IPS-18a (cell line): ENCODE measurements around the gene BUD13.

Experiments
- H3K27ac ChIP-seq: one replicate; pipeline ENCODE4 v1.5.1; 2013; ENCODE audit warnings: low read length
- H3K27me3 ChIP-seq: one replicate; pipeline ENCODE4 v1.6.1; 2013; ENCODE audit warnings: mild to moderate bottlenecking, low read length; ENCODE audit not compliant: control insufficient read depth, insufficient read depth
- H3K36me3 ChIP-seq: one replicate; pipeline ENCODE4 v1.6.1; 2013; ENCODE audit warnings: low read depth, low read length; ENCODE audit not compliant: control insufficient read depth
- H3K4me1 ChIP-seq: one replicate; pipeline ENCODE4 v1.6.1; 2013; ENCODE audit warnings: low read depth, low read length; ENCODE audit not compliant: control insufficient read depth
- H3K4me3 ChIP-seq: one replicate; pipeline ENCODE4 v1.5.1; 2013; ENCODE audit warnings: low read length
- H3K9ac ChIP-seq: one replicate; pipeline ENCODE4 v1.6.1; 2013; ENCODE audit warnings: mild to moderate bottlenecking, low read length, moderate library complexity
- H3K9me3 ChIP-seq: one replicate; pipeline ENCODE4 v1.6.1; 2013; ENCODE audit warnings: low read depth, low read length; ENCODE audit not compliant: control insufficient read depth

BUD13 gene

DNA sequence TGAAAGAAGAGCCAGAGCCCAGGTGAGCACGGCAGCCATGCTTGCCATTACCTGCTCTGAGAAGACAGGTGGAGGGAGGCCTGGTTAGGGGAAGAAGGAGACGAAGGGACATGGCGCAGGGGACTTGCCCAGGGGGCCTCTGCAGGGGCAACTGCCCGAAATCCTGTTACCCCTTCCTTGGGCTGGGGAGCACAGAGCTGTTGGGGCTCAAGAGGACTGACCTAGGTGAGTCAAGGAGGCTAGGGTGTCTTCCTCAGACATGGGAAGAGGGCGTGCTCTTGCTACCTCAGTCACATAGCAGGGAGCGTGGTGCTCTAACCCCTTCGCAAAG lies 19.0 kb upstream of the BUD13 start, which contains the start of gene APOA5:
APOA5 (minus strand) TSS at position 67 of the 331 bp plus-strand sequence; CDS start at position 48, 19 bp downstream.
- no peaks in the 10 kb centered on the region for H3K9me3 ChIP-seq
- peaks cover 6% of the 10 kb centered on the region for H3K27me3 ChIP-seq
- peaks cover under 1% of the 10 kb centered on the region for H3K36me3 ChIP-seq
- H3K9ac ChIP-seq, result no peak within 1 kb of the TSS
- H3K4me1 ChIP-seq, result no peaks in the 10 kb centered on the region
- no peak within 1 kb of the TSS for H3K27ac ChIP-seq
- no peak within 1 kb of the TSS for H3K4me3 ChIP-seq

DNA sequence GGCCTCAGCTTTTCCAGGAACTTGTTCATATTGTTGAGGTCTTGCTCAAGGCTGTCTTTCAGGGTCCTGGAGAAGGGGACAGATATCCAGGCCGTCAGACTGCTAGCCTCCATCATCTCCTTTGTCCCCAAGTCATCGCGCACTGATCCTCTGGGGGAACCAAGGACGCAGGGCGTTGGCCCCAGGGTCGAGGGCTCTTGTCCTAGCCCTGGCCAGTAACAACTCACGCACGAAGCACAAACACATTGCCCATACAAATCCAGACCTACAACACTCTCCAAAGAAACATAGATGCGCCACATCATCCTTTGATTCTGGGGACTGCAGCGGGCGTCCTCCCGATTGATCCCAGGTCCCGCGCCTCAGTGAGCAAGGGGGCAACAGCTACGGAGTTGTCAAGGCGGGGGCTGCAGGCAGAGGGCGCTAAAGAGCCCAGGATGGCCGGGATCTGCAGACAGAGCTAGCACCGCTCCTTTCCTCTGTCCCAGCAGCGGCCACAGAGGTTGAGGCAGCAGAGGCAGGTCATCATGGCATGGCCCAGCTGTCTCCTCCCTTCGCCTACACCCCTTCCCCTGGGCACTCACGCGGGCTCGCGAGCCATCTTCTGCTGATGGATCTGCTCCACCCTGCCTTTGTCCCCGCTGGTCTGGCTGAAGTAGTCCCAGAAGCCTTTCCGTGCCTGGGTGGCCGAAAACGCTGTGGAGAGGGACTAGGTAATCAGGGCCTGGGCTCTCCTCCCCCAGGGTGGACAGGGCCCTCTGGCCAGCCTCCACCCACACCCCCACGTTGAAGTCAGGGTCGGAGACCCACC lies 18.4 kb upstream of the BUD13 start:
- Histone ChIP-seq H3K27me3 (peaks cover 6% of the 10 kb centered on the region), H3K27ac (no peak overlapping the region), H3K4me1 (no peaks in the 10 kb centered on the region), H3K4me3 (no peak overlapping the region), H3K36me3 (peaks cover 6% of the 10 kb centered on the region), H3K9ac (no peak overlapping the region), H3K9me3 (no peaks in the 10 kb centered on the region)

- H3K27me3 ChIP-seq, result peaks cover 6% of the 10 kb centered on the region
- no peaks in the 10 kb centered on the region for H3K9me3 ChIP-seq
- no peaks in the 10 kb centered on the region for H3K4me1 ChIP-seq
- H3K4me3 ChIP-seq, result no peak overlapping the region
- no peak overlapping the region for H3K9ac ChIP-seq
- no peak overlapping the region for H3K27ac ChIP-seq
- H3K36me3 ChIP-seq, result peaks cover 14% of the 10 kb centered on the region
Observed at GRCh38 chr11:116790167-116791001, 17.6 kb upstream of the BUD13 start.

GRCh38 chr11:116788975-116789374 lies 16.2 kb upstream of the BUD13 start:
- no peak overlapping the region for H3K27ac ChIP-seq
- no peak overlapping the region for H3K4me3 ChIP-seq
- peaks cover 28% of the 10 kb centered on the region for H3K36me3 ChIP-seq
- H3K4me1 ChIP-seq, result no peaks in the 10 kb centered on the region
- H3K9ac ChIP-seq, result no peak overlapping the region
- H3K9me3 ChIP-seq, result no peaks in the 10 kb centered on the region
- H3K27me3 ChIP-seq, result peaks cover 6% of the 10 kb centered on the region

DNA sequence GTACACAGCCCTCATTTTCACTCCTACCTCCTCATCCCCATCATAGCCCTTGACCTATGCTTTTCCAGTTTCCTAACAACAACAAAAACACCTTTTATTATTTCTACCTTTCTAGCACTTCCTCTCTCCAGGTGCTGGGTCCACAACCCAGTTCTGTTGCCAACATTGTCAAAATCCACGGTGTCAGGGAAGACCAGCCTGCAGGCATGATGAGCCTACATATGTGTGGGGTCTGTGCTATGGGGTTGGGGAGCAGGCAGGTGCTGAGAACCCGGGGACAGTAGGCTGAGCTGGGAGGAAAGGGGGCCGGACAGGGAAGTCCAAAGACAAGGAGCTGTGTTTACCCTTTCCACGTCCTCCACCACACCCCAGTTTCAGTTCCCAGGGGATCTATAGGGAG lies 15.7 kb upstream of the BUD13 start:
- Histone ChIP-seq H3K4me1 (no peaks in the 10 kb centered on the region), H3K27me3 (peaks cover 6% of the 10 kb centered on the region), H3K27ac (no peak overlapping the region), H3K9ac (peak overlapping the region; percentile 60), H3K9me3 (no peaks in the 10 kb centered on the region), H3K36me3 (peaks cover 33% of the 10 kb centered on the region), H3K4me3 (peak overlapping the region; percentile 76)

DNA sequence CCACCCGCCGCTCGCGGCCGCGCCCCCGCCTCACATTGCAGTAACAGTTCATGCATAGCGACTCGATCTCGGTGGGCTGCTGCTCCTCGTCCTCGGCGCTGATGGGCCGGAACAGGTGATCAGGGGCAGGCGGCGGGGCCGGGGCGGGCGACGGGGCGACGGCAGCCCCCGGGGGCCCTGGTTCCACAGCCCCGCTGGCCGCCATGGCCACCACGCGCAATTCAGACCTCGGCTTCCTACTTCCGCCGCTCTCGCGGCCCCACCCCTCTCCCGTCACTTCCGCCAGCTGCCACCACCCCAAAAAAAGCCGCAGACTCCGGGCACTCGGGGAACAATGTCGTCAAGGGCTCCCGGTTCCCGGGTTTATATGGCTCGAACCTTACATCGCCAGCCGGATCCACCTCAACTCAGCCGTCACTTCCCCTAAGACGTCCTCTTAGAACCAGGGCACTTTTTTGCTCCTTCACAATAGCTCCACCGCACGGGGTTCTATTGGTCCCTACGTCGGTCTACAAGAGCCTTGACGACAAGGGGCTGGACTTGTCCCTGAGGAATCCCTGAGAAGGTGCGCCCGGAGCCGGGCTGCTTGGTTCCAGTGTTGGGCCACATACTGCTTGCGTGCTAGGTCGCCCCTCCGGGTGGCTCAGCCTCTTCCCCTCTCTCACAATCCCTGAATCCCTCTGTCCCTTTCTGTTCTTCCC lies 15.1 kb upstream of the BUD13 start, which contains the start of gene ZPR1:
ZPR1 (minus strand) TSS at position 238 of the 701 bp plus-strand sequence; CDS start at position 205, 33 bp downstream.
- Histone ChIP-seq H3K27me3 (peaks cover 6% of the 10 kb centered on the region), H3K36me3 (peaks cover 38% of the 10 kb centered on the region), H3K4me3 (peak within 1 kb of the TSS; percentile 76), H3K4me1 (no peaks in the 10 kb centered on the region), H3K9ac (peak within 1 kb of the TSS; percentile 60), H3K27ac (no peak within 1 kb of the TSS), H3K9me3 (no peaks in the 10 kb centered on the region)

GRCh38 chr11:116787436-116787785 lies 14.6 kb upstream of the BUD13 start:
- Histone ChIP-seq H3K27me3 (peaks cover 6% of the 10 kb centered on the region), H3K4me3 (peak overlapping the region; percentile 76), H3K27ac (no peak overlapping the region), H3K9me3 (no peaks in the 10 kb centered on the region), H3K9ac (peak overlapping the region; percentile 60), H3K36me3 (peaks cover 44% of the 10 kb centered on the region), H3K4me1 (no peaks in the 10 kb centered on the region)

GRCh38 chr11:116786966-116787365 lies 14.2 kb upstream of the BUD13 start:
- no peaks in the 10 kb centered on the region for H3K9me3 ChIP-seq
- peaks cover 6% of the 10 kb centered on the region for H3K27me3 ChIP-seq
- peak overlapping the region; percentile 60 for H3K9ac ChIP-seq
- H3K36me3 ChIP-seq, result peaks cover 48% of the 10 kb centered on the region
- H3K4me3 ChIP-seq, result peak overlapping the region; percentile 76
- H3K27ac ChIP-seq, result no peak overlapping the region
- H3K4me1 ChIP-seq, result no peaks in the 10 kb centered on the region

DNA sequence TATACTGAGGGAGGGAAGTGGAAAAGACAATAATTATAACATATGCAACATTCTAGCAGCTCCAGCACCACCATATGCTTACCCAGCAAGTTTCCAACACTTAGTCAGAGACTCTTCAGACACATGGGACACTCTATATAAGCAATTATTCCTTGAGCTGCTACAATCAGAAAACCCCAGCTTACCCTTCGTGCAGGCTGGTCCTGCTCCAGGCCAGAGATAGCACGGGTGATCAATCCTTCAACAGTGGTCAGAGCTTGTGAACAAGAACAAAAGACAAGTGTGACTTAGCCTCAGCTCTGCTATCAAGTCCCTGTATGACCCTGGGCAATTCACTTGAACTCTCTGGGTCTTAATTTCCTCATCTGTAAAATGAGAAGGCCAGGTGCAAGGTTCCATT lies 13.5 kb upstream of the BUD13 start:
- H3K9ac ChIP-seq, result no peak overlapping the region
- H3K27me3 ChIP-seq, result peaks cover 6% of the 10 kb centered on the region
- no peaks in the 10 kb centered on the region for H3K9me3 ChIP-seq
- H3K36me3 ChIP-seq, result peaks cover 52% of the 10 kb centered on the region
- H3K4me1 ChIP-seq, result no peaks in the 10 kb centered on the region
- H3K27ac ChIP-seq, result no peak overlapping the region
- H3K4me3 ChIP-seq, result no peak overlapping the region

- Histone ChIP-seq H3K27me3 (no peaks in the 10 kb centered on the region), H3K4me3 (no peak overlapping the region), H3K9ac (no peak overlapping the region), H3K36me3 (peaks cover 86% of the 10 kb centered on the region), H3K9me3 (no peaks in the 10 kb centered on the region), H3K27ac (no peak overlapping the region), H3K4me1 (no peaks in the 10 kb centered on the region)
Observed at GRCh38 chr11:116782728-116783127, 9.9 kb upstream of the BUD13 start.

DNA sequence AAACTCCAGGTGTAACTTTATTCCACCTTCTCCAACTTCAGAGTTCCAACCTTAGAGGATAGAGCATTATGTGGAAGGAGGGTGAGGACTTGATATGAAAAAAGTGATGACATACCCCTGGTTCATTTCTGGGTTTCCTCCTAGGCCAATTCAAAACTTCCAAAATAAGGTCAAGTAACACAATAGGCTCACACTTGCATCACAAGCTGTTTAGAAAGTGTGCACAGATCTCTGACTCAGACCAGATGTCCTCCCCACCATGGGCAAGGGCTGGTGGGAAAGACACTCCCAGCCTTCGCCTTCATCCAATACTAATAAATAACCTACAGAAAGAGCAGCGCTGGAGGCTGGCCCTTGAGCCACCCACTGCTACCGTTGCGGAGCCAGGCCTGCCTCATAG lies 5.8 kb upstream of the BUD13 start:
- Histone ChIP-seq H3K9me3 (no peaks in the 10 kb centered on the region), H3K9ac (no peak overlapping the region), H3K27ac (no peak overlapping the region), H3K36me3 (peaks cover 67% of the 10 kb centered on the region), H3K4me3 (no peak overlapping the region), H3K27me3 (no peaks in the 10 kb centered on the region), H3K4me1 (peaks cover 5% of the 10 kb centered on the region)
